Thyroid gland (tissue), 4 donors: ENCODE results near the gene MIXL1. TPM values are rescaled to one million over a fixed set of nuclear protein-coding genes. Genes with fewer than 3 reads are reported as not detected.
"Not testable (repeated sequence)": the region's sequence is repeated elsewhere in the genome, so short reads cannot be mapped to it uniquely, and the experiment has no call there.

Experiments used
- DNase-seq, 2 donors: peaks; one replicate each; pipeline ENCODE4 v3.0.0-alpha.2; 2019
- H3K27ac ChIP-seq, 3 donors: fragments of 200-600 bp; sonication (generic); 1 replicate in 2 of 3; 2 replicates in 1 of 3; pipeline ENCODE4 v1.5.1; 2016 to 2019; ENCODE audit warnings: mild to moderate bottlenecking in 1 of 3, moderate library complexity in 1 of 3
- H3K27me3 ChIP-seq: fragments of 200-600 bp; sonication (generic); one replicate; pipeline ENCODE4 v1.5.1; 2019
- H3K36me3 ChIP-seq, 2 donors: fragments of 200-600 bp; sonication (generic); one replicate each; pipeline ENCODE4 v1.5.1; 2016 to 2019
- H3K4me1 ChIP-seq, 2 donors: fragments of 200-600 bp; sonication (generic); one replicate each; pipeline ENCODE4 v1.5.1; 2017 to 2019
- H3K4me3 ChIP-seq, 3 donors: fragments of 200-600 bp; sonication (generic); replicated peaks in 1 of 3; 1 replicate in 2 of 3; 2 replicates in 1 of 3; pipeline ENCODE4 v1.5.1; 2016; ENCODE audit warnings: mild to moderate bottlenecking in 1 of 3
- H3K9me3 ChIP-seq: fragments of 200-600 bp; sonication (generic); one replicate; pipeline ENCODE4 v1.5.1; 2017
- CTCF ChIP-seq, 6 experiments: fragments of 200-600 bp in 3 of 6; fragments of 450-650 bp in 3 of 6; sonication (generic) in 3 of 6; IDR thresholded peaks; one replicate each; pipeline ENCODE4 v1.5.1; 2016 to 2019; ENCODE audit warnings: antibody characterized with exemption in 6 of 6, mild to moderate bottlenecking in 2 of 6, inconsistent platforms in 1 of 6, moderate library complexity in 1 of 6
- POLR2A ChIP-seq, 2 donors: fragments of 450-650 bp; IDR thresholded peaks; one replicate each; pipeline ENCODE4 v1.6.1; 2017; ENCODE audit warnings: antibody characterized with exemption in 2 of 2, mild to moderate bottlenecking in 2 of 2, moderate library complexity in 1 of 2
- WGBS, 2 donors: methylation state at CpG; one replicate each; pipeline ENCODE4 v1.1.5; 2017; 5-methylcytosine and 5-hydroxymethylcytosine counted together
- intact Hi-C: fragments of 100-400 bp; cut with DNase I; formaldehyde crosslinking; loops from one replicate; pipeline ENCODE4 v1.15.1; 2023
- total RNA-seq, 4 donors: library from RNA; depleted of rRNA; stranded (reverse); fragments of >200 nt; gene quantifications; one replicate each; pipeline ENCODE4 v1.2.3, GENCODE V29; 2016

MIXL1 gene
- total RNA-seq, 4 donors from 2014 or later = not detected

DNA sequence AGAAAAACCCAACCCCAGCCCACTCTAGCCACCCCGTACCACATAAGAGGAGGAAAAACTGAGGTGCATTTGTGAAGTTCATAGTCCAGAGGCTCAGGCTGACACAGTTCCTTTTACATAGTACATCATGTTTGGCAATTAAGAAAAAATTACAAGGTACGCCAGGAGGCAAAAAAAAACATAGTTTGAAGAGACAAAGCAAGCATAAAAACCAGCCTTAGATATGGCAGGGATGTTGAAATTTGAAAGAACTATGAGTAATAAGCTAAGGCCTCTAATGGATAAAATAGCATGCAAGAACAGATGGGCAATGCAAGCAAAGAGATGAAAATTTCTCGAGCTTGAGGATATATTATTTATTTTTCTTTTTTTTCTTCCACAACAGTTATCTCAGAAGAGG lies 31.9 kb downstream of the MIXL1 start:
- intact Hi-C loops = no loop called here
- Histone ChIP-seq H3K36me3 (no peaks in the 10 kb centered on the region), H3K4me3 (no peak overlapping the region), H3K27me3 (no peaks in the 10 kb centered on the region), H3K9me3 (no peaks in the 10 kb centered on the region), H3K4me1 (peaks cover 7% of the 10 kb centered on the region in 2 donors), H3K27ac (no peak overlapping the region)
- no peak for DNase-seq
- no peak for TF ChIP-seq POLR2A (IDR thresholded peaks at IDR 0.05)
- WGBS, 2 donors = 77 to 81% methylated on average over 3 of the region's 3 CpGs

DNA sequence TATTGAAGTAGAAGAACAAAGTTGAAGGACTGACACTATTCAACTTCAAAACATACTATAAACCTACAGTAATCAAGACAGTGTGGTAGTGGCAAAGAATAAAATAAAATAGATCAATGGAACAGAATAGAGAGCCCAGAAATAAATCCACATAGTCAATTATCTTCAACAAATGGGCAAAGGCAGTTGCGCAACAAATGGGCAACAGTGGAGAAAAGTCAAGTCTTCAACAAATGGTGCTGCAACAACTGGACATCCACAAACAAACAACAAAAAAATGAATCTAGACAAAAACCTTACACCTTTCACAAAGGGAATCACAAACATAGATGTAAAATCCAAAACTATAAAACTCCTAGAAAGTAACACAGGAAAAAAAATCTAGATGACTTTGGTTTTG lies 38.4 kb downstream of the MIXL1 start:
- no peak for DNase-seq
- intact Hi-C loops = no loop called here
- Histone ChIP-seq H3K4me1 (no peaks in the 10 kb centered on the region), H3K27ac (no peak overlapping the region), H3K27me3 (no peaks in the 10 kb centered on the region), H3K9me3 (no peaks in the 10 kb centered on the region), H3K4me3 (no peak overlapping the region), H3K36me3 (no peaks in the 10 kb centered on the region)
- TF ChIP-seq CTCF (IDR thresholded peaks at IDR 0.05) (no peak), POLR2A (IDR thresholded peaks at IDR 0.05) (no peak)
- 92 to 94% methylated on average over 1 of the region's 1 CpG for WGBS, 2 donors

DNA sequence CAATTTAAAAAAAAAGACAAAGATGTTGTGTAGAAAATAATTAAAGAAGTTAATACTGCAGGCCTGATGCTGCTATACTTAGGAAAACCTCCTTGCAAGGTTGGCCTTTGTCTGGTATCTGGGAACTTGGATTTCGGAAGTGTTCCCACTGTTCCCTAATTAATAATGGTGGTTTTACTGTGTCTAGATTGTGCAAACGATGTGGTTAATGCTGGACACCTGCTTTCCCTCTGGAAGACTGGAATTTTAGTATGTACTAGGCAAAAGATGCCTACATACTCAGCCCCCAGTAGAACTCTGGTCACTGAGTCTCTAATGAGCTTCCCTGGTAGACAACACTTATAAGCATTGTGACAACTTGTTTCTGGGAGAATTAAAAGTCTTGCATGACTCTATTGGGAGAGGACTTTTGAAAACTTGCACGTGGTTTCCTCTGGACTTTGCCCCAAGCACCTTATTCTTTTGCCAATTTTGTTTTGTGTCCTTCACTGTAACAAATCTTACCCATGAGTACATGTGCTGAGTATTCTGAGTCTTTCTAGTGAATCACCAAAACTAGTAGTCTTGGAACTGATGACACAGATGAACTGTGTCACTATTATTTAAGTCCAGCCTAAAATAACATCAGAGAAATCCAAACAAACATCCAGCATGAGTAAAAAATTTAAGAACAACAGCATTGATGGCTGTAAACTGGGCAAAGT lies 45.1 kb downstream of the MIXL1 start:
- 84 to 85% methylated on average over 3 of the region's 3 CpGs for WGBS, 2 donors
- no peak overlapping the region for H3K27ac ChIP-seq
- intact Hi-C loops = no loop called here
- no peak overlapping the region for H3K4me3 ChIP-seq
- no peaks in the 10 kb centered on the region for H3K36me3 ChIP-seq
- no peak for DNase-seq
- H3K9me3 ChIP-seq = no peaks in the 10 kb centered on the region
- TF ChIP-seq CTCF (IDR thresholded peaks at IDR 0.05) (no peak), POLR2A (IDR thresholded peaks at IDR 0.05) (no peak)
- no peaks in the 10 kb centered on the region for H3K27me3 ChIP-seq
- no peaks in the 10 kb centered on the region for H3K4me1 ChIP-seq

GRCh38 chr1:226272233-226272902 lies 48.9 kb downstream of the MIXL1 start:
- H3K27ac ChIP-seq, H3K4me1 ChIP-seq, intact Hi-C loops, H3K9me3 ChIP-seq, H3K27me3 ChIP-seq, H3K4me3 ChIP-seq, DNase-seq, H3K36me3 ChIP-seq: not testable (repeated sequence)
- WGBS, 2 donors = 67 to 74% methylated on average over 7 to 8 of the region's 8 CpGs

DNA sequence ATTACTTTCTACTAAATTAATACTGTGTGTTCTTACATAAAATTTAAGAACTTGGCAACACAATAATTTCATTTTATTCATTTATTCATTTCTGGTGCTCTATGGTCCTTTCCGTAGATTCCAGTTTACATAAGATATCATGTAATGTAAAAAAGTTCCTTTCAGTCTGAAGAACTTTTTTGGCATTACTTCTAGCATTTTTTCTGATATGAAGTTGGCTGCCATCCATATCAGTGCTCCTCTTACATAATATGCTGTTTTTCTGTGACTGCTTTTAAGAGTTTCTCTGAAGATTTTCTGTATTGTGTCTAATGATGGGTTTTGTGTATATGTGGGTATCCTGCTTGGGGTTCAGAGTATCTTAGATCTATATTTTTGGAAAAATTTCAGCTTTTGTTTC lies 50.7 kb downstream of the MIXL1 start:
- Histone ChIP-seq H3K27ac (no peak overlapping the region), H3K4me1 (no peaks in the 10 kb centered on the region), H3K36me3 (no peaks in the 10 kb centered on the region), H3K9me3 (no peaks in the 10 kb centered on the region), H3K4me3 (no peak overlapping the region), H3K27me3 (no peaks in the 10 kb centered on the region)
- intact Hi-C loops = no loop called here
- WGBS, 2 donors = 88 to 93% methylated on average over 1 of the region's 1 CpG
- no peak for DNase-seq
- no peak for TF ChIP-seq POLR2A (IDR thresholded peaks at IDR 0.05)
- no peak for TF ChIP-seq CTCF (IDR thresholded peaks at IDR 0.05)

DNA sequence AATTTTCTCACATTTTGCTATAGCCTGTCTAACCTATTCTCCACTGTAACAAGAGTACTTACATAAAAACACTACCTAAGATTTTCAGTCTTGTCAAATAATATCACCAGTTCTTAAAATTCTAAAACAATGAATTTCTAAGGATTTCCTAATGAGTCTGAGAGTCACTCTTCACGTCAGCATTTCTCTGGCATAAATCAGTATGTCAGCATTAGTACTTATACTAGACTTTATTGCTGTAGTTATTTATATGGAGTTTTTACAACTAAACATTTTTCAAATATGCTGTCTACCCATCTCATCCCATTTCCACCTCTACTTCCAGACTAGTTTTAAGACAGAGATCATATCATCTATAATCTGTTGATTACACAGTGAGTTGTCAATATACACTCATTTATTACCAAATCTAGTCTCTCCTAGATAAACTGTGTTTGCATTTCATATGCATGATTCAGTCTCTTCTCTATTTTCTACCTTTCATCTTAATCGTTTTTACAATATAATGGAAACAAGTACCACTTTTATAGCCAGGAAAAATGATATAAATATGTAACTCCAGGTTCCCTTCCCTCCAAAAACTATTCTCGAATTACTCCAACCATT lies 52.7 kb downstream of the MIXL1 start:
- no peak overlapping the region for H3K27ac ChIP-seq
- no peaks in the 10 kb centered on the region for H3K36me3 ChIP-seq
- no peaks in the 10 kb centered on the region for H3K9me3 ChIP-seq
- H3K4me3 ChIP-seq = no peak overlapping the region
- no peak for DNase-seq
- 86 to 97% methylated on average over 3 of the region's 3 CpGs for WGBS, 2 donors
- no peaks in the 10 kb centered on the region for H3K4me1 ChIP-seq
- no peak for TF ChIP-seq POLR2A (IDR thresholded peaks at IDR 0.05)
- TF ChIP-seq CTCF (IDR thresholded peaks at IDR 0.05) = no peak
- no peaks in the 10 kb centered on the region for H3K27me3 ChIP-seq
- intact Hi-C loops = no loop called here
